Stimulated activated CD8-positive, alpha-beta memory T cell treated with anti-CD3 and anti-CD28 coated beads, Interleukin-7, amount 100 ng/mL, for 48 hours (primary cell): ENCODE measurements around the gene SPPL3.
"Not testable (repeated sequence)": the region's sequence is repeated elsewhere in the genome, so short reads cannot be mapped to it uniquely, and the experiment has no call there.

Experiments used
- DNase-seq, 2 donors: peaks; one replicate each; pipeline ENCODE4 v3.0.0-alpha.2; 2020; ENCODE audit warnings: low read depth in 1 of 2; ENCODE audit errors: extremely low read depth in 1 of 2

Gene SPPL3

DNA sequence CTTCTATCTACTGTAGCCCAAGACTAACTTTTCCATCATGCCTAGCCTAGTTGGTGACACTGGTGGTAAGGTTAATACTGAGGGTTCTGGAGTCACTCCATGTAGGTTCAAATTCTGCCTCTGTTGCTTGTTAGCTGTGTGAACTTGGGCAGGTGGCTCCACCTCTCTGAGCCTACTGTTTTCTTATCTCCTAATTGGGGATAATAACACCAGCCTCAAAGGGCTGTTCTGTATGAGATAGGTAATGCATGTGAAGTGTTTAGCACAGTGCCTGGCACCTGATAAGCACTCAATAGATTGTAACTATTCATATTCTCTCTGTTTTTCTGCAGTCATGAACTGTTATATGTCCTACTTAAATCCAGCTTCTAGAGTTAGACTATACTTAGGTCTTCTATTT lies 17.5 kb upstream of the SPPL3 start:
- DNase-seq, result no peak

DNA sequence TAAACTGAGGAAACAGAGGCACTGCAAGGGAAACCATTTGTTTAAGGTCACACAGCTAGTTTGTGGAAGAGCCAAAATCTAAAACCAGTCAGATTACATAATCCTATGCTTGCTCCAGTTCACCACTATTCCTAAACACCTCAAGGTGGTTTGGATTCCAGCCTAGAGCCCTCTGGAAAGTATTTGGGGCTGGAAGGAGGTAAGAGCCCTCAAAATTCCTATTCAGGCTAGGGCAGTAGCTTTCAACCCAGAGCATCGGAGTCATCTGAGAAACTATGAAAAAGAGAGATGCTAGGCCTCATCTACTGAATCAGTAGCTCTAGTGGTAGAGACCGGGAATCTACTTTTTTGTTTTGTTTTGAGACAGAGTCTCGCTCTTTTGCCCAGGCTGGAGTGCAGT lies 16.0 kb upstream of the SPPL3 start:
- DNase-seq, result no peak

DNA sequence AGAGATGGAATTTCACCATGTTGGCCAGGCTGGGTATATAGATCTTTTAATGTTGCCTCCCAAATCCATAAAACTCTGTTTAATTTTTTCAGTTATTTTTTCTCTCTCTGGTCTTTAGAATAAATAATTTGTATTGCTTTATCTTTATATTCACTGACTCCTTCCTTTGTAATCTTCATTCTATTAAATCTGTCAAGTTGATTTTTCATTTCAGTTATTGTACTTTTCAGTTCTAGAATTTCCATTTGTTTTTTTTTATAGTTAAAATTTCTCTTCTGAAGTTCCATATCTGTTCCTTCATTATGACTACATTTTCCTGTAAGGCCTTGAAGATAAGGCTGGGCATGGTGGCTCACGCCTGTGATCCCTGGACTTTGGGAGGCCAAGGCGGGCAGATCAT lies 13.6 kb upstream of the SPPL3 start:
- DNase-seq, result no peak

DNA sequence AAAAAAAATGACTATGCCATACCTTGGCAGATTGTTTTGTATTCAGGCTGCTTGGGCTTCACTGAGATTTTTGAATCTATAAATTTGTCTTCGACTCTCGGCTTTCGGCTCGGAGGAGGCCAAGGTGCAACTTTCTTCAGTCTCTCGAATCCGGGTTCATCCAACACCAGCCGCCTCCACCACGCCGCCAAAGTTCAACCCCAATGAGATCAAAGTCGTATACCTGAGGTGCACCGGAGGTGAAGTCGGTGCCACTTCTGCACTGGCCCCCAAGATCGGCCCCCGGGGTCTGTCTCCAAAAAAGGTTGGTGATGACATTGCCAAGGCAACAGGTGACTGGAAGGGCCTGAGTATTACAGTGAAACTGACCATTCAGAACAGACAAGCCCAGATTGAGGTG lies 12.4 kb upstream of the SPPL3 start:
- DNase-seq, result no peak

DNA sequence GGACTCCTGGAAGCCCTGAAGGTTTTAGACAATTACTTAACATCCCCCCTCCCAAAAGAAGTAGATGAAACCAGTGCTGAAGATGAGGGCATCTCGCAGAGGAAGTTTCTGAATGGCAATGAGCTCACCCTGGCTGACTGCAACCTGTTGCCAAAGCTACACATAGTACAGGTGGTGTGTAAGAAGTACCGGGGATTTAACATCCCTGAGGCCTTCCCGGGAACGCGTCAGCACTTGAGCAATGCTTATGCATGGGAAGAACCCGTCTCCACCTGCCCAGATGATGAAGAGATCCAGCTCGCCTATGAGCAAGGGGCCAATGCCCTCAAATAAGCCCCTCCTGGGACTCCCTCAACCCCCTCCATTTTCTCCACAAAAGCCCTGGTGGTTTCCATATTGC lies 10.6 kb upstream of the SPPL3 start:
- DNase-seq, result no peak

DNA sequence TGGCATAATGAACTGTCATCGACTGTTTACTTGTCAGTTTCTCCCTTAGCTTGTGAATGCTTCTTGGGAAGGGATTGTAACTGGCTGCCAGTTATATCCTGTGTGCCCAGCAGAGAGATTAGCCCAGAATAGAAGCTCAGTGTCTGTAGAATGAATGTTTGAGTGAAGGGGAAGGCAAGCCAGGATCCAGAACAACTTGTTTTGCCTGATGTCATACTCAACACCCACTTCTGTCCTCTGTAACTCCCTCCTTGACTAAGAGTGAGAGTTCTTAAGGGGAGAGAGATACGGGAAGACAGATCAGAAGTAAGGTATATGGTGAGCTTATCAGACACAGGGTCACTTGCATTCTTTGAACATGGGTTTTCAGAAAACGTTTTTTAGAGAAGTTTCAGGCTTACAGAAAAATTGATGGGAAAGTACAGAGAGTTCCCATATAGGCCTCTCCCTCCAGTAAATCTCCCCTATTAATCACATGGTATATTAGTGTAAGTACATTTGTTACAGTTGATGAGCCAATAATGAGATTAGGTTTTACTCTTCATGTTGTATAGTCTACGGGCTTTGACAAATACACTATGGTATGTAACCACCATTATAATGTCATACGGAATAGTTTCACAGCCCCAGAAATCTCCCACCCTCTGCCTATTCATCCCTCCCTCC lies 5.6 kb upstream of the SPPL3 start:
- no peak for DNase-seq

DNA sequence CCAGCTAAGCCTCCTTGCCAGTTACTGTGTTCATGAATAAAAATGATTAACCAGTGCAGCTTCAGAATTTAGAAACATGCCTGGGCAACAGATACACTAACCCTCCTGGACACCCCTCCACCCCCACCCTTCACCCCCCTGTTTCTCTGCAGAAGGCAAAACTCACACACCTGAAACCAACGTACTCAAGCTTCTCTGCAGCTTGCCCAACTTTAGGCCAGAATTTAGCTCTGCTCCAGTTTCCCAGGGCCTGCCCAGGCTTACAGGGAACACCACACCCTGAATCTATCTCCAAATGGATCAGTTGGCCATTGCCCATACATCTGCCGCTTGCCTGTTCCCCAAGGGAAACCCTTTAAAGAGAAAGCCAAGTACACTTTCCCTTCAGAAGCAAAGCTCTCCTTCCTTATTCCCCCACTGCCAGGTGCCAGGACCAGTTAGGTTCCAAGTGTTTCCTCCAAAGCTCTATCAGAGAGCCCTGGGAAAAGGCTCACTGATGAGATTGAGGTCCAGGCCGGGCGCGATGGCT lies 1.8 kb upstream of the SPPL3 start:
- DNase-seq, result no peak

DNA sequence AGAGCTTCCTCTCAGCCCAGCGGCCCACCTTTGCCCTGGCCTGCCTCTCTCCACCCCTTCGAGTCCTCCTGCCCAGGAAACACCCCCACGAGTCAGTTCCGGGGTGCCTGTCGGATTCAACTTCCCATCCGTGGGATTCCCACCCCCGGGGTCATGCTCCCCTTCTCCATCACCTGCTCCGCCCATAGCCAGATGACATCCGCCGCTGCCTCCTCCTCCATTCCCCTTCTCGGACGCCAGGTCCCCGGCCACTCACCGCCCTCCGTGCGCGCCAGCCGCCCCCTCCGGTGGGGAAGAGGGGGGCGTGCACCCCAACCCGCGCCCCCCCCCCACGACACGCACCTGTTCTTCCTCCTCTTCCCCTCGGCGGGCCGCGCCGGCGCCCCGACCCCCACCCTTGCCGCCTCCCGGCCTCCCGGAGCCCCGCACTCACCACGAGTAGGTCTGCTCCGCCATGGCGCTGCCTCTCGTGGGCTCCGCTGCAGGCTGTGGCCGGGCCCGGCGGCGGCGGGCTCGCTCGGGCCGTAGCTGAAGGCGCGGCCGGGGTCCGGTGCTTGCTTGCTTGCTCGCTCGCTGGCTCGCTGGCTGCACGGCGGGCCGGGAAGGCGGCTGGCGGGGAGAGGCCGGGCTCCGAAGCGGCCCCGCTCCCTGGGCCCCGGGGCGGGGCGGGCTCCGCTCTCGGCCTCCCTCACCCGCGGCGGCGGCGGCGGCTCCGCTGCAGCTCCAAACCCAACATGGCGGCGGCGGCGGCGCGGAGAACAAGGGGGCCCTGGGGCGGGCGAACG lies 554 bp downstream of the SPPL3 start:
- peak; percentile 34 to 71 for DNase-seq

DNA sequence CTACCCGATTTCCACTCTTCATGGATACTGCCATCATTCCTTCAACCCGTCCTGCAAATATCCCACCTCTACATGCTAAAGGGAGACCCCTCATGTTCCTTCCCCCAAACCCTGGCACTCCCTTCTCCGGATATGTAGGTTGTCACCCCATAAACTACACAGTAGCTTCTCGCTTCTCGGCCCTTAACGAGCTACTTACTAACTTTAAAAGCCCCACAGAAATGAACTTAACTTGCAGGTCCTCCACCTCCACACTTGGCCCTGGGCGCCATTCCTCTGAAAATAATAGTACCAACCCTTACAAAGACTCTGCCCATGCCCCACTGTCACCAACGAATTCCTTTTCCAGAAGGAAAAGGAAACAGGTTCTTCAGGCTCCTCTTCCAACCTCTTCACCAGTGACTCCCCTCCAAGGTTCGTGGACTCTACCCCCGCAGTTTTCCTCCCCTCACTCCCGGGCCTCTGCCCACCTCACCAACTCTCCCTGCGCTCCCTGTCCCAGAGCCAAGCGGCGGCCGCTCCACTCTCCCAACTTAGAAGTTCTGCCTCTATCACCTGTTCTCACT lies 1.2 kb downstream of the SPPL3 start:
- DNase-seq, result no peak

DNA sequence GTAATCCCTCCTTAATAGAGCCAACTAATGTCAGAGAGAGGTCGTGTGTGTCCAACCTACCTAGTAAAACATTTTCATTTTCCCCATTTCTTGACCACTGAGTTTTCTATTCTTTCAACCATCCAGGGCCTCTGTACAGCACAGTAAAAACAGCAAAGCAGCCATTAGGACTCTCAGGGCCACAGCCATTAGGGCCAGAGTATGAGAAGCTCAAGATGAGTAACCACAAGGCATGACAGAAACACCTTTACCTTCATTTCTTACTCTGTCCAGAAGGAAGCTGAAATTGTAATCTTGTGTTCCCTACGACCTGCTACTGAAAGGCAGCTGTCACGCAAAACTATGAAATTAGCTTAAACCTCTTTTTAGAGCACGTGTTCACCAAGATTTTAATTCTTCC lies 2.3 kb downstream of the SPPL3 start:
- no peak for DNase-seq

DNA sequence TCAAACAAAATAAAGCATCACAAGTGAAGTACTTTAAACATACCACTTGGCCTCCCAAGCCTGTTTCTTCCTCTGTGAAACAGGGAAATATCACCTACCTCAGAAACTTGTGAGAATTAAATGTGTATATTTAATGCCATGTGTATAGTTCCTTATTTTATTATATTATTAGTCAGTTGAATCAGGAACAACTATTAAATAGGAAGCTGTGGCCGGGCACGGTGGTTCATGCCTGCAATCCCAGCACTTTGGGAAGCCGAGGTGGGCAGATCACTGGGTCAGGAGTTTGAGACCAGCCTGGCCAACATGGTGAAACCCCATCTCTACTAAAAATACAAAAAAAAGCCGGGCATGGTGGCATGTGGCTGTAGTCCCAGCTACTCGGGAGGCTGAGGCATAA lies 3.1 kb downstream of the SPPL3 start:
- not testable (repeated sequence) for DNase-seq

DNA sequence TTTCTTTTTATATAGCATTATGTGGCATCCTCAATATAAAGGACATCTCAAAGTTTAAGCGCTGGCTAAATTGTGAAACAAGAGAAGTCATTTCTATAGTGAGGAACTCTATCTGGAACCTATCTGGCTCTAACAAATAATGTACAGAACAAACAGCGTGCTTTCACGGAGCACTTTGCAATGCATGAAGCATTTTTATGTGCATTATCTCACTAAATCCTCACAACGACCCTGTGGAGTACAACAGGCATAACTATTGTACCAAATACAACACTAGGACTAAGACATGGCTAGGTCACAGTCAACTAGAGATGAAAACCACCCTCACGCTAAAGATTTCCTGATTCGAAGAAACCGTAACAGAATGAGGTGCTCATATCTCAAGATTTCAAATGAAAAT lies 8.6 kb downstream of the SPPL3 start:
- DNase-seq, result no peak

DNA sequence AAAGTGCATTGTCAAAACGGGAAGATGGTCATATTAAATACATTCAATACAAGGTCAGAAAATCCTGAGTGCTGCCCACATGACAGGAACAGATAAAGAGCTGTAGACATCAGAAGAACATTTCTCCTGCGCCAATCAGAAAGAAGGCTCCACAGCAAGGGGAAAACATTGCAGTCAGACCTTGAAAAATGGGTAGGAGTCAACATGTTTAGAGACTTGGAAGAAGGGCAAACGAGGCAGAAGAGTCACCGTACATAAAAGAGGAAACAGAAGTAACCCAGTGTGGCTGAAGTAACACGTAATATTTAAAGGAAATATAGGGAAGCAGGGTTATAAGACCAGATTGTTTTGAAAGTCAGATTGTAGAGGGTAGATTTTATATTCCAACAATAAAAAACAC lies 11.9 kb downstream of the SPPL3 start:
- DNase-seq, result no peak

DNA sequence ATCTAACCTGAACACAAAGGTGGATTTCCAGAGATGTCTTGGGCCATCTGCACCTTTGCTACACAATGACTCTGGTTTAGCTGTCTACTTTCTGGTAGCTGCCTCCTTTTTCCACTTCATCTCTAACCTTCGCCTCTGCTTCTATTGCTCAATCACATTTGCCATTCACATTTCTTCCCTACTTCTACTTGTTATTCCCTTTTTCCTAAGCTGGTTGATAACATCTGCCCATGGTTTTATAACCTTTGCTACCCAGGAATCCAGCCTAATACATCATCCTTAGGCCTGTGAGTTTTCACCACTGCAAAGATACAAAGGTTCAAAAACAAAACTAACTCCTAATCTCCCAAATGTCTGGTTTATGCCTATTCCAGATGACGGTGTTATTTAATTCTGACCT lies 13.2 kb downstream of the SPPL3 start:
- no peak for DNase-seq

DNA sequence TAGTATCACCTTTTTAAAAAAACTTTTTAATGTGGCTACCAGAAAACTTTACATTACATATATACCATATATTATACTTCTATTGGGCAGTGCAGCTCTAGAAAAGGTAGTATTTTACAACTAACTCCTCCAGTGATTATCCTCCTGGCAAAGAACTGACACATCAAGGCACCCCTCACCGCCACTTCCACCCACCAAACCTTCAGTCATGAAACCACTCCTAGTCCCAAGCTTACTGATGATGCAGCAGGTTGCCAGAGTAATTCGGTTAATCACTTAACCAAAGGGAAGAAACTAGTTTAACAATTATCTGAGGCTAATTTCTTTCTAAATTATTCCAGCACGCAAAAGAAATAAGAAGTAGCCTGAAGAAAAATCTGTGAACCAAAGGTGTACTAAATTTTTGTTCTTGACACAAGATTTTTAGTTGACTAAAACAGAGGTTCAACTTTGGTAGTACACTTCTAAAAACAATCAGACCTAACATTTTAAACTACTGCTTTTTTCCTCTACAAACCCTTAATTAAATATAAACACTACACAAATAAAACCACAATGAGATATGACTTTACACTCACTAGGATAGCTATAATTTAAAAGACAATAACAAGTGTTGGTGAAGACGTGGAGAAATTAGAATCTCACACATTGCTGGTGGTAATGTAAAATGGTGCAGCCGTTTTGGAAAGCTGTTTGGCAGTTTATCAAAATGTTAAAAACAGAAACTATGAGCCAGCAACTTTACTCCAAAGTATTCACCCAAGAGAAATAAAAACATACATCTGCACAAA lies 16.7 kb downstream of the SPPL3 start:
- DNase-seq, result peak in 1 of 2 donors; percentile 52

DNA sequence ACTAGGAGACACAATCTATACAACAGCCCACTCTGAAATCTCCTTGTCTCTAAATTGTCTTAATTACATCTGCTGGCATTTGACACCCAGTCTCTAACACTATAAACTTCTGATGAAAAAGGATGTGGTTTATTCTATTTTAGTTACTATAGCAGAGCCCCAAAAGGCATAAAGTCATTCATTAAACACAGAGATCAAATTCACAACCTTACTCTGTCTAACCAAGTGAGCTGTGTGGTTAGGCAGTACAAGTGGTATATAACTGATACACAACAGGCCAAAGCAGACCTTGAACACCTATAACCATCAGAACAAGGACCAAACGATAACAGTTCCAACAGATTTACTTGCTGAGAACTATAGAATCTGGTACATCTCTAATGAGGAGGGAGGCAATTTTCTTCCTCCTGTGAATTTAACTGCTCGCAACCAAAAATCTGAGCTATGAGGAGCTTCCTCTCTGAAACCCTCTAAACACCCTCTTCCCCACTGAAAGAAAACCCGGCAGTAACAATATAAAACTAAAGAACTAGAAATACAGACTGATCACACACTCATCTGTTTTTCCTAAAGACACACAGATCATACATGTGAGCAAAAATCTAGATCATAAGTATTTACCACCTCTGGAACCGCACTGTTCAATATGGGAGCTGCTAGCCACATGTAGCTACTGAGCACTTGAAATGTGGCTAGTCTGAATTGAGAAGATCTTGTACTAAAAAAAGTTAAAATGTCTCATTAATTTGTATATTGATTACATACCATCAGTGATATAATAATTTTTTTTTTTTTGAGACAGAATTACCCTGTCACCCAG lies 17.7 kb downstream of the SPPL3 start:
- DNase-seq, result no peak

DNA sequence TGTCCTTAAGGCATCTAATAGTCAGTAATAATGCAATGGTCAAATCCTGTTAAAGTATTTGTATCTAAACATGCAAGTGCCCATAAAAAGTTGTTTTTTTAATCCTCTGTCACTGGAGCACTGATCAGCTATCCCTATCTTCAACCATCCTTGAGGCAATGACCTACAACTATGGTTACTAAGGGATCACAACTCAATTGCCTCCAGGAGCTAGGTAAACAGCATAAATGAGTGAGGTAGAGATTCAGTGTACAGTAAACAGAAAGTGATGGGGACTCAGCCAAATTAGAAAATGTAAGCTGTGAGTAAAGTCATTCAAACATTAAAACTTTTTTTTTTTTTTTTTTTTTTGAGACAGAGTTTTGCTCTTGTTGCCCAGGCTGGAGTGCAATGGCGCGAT lies 18.6 kb downstream of the SPPL3 start:
- no peak for DNase-seq

DNA sequence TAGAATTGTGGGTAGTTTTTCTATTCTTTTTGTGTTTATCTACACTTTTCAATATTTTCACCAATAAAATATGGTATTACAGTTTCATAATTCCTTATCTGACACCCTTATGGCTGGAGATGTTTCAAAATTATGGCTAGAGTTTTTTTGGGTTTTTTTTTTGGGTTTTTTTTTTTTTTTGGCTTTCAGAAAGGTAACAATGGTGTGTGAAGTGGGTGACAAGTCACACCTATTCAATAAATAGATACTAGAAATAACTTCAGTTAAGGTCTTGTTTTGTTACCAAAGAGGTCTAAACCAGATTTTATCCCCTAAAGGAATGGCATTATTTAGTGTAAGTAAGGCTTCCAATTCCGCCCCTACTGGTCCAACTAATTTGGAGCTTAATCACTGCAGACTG lies 19.5 kb downstream of the SPPL3 start:
- DNase-seq, result no peak

DNA sequence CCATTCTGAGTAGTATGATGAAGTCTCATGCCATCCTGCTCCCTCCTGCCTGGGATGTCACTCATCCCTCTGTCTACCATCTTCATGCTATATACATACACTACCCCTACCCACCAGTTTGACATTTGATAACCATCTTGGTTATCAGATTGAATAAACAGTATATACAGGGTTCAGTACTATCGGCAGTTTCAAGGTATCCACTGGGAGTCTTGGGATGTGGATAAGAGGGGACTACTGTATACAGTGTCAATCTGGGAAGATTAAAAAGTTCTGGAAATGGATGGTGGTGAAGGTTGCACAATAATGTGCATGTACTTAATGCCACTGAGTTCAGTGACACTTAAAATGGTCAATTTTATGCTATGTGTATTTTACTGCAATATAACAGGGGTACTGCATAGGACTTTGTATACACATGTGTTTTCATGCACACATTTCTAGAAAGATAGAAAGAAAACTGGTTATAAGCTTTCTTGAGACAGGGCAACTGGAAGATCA lies 22.1 kb downstream of the SPPL3 start:
- no peak for DNase-seq

DNA sequence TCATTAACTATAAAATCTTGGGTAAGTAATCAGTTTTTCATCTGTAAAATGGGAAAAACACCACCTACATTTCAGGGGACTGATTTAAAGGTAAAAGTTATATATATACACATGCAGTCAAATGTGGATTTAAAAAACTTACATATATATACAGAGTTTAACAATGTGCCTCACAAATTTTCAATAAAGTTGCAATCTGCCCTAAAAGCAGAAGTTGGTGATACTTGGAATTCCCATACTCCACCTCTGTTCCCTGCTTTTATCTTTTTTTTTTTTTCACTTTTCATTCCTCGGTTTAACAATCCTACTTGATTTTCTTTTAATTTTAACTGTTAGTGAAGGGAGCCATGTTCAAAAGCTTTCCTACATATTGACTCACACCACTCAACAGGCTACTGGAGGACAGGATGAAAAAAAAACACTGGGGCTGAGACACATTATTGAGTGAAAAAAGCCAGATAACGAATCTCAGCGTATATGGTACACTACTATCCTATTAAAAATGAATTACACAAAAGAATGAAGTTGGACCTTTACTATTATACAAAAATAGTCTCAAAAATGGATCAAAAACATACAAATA lies 24.3 kb downstream of the SPPL3 start:
- no peak for DNase-seq
